ENCODE results near the gene CHMP1A.
"Not testable (repeated sequence)": the region's sequence is repeated elsewhere in the genome, so short reads cannot be mapped to it uniquely, and the experiment has no call there.

Gene CHMP1A

DNA sequence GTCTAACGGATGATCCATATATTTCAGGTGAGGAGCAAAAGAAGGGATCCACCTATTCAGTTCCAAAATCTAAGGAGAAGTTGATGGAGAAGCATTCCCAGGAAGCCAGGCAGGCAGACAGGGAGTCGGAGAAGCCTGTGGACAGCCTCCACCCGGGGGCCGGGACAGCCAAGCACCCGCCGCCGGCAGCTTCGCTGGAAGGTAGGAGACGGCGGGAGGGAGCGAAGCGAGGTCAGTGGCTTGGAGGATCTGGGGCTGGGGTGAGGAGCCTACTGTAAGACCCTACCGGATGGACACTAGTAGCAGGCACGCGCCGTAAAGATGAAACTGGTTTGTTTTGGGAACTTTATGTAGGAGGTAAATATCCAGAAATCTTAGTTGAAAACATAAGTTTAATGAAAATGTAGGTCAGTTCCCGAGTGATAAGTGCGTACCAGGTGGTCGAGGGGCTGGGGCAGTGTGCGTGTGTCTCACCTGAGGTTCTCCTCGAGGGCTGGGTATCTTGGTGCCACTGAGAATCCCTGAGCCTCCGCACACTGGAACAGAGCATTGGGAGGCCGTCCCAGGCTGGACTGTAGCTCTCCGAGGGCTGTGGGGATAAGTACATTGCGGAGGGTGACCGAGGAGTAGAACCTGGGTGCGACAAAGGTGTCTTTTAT, 842 bp upstream of the CHMP1A start:
- no peak for DNase-seq

DNA sequence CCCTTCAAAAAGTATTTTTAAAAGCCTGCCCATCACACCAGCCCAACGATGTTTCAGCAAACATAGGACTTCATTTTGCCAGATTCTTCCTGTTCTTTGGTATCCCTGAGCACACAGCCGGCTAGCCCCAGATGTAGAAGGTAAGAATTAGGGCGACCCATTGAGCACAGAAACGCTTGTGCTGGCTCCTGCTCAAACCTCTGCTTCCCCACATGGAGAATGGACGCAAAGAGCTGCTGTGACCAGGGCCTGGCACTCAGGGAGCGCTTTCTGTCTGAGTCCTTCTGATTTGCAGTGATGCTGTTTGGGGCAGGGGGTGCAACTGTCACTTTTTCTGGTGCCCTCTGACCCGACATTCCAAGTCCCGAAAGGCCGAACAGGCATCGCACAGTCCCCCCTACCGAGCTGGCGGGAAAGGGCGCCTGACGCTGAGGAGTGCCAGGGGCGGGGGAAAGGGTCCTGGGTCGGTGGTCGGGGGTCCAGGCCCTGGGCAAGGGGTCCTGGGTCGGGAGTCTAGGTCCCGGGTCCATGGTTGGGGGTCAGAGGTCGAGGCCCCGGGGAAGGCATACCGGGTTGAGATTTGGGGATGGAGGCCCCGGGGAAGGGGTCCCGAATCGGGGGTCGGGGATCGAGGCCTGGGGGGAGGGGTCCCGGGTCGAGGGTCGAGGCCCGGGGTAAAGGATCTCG, 930 bp downstream of the CHMP1A start:
- no peak for DNase-seq

DNA sequence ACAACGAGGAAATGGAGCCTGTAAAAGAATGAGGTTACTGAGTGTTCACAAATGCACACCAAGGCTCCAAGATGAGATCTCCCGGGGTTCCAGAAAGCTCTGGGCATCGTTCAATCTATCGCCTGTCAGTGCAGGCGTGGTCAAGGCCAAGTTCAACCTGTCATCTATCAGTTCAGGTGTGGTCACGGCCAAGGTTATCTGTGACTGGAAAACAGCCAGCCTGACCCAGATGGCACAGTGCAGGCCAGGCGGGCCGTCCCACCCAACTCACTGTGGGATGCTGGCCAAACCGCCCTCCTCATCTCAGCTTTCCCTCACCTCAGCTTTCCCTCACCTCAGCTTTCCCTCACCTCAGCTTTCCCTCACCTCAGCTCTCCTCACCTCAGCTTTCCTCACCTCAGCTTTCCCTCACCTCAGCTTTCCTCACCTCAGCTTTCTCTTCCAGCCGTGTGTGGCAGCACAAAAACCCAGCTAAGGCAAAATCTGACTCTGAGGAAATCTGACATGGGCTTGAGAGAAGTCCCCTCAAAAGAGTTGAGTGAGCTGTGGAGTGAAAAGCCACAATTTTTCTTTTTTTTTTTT, 2.4 kb downstream of the CHMP1A start:
- no peak for DNase-seq

DNA sequence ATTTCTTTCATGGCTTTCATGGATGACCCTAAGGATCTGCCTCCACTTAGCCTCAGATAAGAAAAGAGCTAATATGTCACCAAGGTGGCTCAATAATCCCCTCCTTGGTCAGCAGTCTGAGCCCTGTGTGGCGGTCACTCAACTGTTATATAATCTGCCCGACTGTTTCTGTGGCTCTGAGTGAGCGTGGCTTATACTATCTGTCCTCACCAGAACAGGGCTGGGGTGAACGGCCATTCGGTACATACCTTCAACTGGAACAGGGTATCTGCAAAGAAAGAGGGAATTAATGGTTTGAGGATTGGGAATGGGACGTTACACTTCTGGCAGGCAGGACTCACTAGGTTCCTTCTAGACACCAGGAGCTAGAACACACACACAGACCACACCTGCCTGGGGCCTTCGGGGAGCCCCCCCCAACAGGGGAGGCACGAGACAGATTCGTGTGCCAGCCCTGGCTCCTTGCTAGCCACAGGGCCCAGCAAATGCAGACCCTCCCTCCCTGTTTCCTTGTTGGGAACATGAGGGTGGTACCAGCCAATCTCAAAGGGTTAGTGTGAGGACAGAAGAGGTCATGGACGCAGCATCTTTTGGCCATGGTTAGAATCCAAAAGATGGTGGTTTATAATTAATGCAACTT, 3.7 kb downstream of the CHMP1A start:
- no peak for DNase-seq

DNA sequence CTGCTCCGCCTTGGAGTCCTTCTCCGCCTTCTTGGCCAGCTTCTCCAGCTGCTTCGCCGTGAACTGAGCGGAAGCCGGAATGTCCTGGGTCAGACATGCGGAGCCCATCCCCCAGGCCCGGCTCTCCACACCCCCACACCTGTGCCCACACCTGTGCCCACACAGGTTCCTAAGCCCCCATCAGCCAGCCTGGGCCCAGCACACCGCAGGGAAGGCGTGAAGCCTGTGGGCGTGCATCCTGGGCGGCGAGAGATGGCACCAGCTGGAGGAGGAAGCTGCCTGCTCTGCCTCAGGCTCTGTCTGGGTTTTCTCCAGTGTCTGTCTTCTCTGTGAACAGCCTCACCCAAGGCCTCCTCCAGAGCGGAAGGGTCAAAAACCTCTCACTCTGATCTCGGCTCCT, 5.9 kb downstream of the CHMP1A start:
- no peak for DNase-seq

DNA sequence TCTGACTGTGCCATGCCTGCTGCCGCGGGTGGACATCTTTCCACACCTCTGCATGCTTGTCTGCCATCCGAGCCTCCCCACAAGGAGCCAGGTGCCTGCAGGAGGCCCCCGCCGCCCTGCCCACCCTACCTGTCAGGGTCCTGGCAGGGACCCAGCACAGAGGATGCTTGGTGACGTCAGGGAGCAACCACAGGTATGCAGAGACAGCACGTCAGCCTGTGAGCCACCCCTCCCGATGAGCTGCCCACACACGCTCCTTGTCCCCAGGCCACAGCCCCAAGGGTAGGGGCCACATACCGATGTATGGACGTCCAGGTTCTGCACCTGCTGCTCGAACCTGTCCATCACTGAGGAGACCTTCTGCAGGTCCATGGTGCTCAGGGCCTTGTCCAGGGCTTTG, 10.6 kb downstream of the CHMP1A start:
- DNase-seq: no peak

DNA sequence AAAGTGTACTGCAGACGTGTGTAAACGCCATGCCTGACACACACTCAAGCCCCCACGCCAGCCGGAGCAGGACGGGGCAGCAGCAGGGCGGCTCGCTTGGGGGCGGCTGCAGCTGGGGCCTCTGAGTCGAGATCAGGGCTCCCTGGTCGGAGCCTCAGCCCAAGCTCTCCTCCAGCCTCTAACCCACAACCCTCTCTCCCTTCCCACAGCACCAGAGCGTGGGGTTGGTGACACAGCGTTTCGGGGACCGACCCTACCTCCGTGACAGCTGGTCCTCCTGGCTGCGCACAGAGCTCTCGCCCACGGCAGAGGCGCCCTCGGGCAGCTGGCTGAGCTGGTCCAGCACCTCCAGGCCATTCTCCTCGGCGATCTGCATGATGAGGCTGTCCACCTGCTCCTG, 11.2 kb downstream of the CHMP1A start:
- no peak for DNase-seq

DNA sequence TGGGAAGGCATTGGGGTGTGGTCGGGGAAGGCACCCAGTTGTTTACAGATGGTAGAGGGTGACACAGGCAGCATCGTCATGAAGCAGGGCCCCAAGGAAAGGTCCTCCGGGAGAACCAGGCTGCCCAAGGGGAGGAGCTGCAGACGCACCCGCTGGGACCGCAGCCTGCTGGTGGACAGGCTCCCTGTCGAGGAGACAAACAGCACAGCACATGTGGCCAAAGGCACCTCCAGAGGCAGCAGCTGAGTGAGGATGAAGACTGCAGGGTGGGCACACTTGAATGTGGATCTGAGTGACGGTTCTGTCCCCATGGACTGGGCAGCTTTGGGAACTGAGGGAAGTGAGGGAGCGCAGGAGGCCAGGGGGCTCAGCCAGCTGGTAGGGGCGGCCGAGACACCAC, 12.4 kb downstream of the CHMP1A start:
- no peak for DNase-seq

DNA sequence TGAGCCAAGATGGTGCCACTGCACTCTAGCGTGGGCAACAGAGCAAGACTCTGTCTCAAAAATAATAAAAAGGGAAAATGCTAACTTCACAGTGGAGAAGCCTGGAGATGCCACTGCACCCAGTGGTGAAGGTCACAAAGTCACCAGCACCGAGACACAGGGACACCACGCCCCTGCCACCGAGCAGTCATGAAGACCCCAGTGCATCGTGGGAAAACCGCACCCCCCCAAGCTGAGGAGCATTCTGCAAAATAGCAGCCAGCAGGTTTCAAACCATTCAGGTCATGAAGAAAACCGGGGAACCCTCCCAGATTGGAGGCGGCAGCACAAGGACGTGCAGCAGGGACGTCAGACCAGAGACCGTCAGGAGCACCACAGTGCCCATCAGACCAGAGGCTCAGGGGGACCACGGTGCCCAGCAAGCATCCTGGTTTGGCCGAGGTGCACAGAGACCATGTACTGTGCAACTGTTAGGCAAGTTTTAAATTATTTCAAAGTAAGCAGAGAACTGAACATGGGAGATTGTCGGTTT, 13.7 kb downstream of the CHMP1A start:
- no peak for DNase-seq

DNA sequence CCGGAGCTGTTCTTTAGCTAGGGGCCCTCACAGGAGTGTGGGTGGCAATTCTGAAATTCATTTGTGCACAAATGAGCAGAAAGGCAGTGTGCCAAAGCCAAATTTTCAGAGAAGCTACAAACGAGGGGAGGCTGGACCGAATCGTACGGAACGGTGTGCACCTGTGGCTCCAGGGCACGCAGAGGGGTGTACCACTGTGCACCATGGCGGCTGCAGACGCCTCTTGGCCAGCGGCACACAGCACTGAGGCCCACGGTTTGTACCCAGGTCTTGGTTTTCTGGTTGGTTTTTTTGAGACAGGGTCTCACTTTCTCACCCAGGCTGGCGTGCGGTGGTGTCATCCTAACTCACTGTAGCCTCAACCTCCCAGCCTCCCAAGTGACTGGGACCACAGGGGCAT, 14.9 kb downstream of the CHMP1A start:
- DNase-seq: no peak

DNA sequence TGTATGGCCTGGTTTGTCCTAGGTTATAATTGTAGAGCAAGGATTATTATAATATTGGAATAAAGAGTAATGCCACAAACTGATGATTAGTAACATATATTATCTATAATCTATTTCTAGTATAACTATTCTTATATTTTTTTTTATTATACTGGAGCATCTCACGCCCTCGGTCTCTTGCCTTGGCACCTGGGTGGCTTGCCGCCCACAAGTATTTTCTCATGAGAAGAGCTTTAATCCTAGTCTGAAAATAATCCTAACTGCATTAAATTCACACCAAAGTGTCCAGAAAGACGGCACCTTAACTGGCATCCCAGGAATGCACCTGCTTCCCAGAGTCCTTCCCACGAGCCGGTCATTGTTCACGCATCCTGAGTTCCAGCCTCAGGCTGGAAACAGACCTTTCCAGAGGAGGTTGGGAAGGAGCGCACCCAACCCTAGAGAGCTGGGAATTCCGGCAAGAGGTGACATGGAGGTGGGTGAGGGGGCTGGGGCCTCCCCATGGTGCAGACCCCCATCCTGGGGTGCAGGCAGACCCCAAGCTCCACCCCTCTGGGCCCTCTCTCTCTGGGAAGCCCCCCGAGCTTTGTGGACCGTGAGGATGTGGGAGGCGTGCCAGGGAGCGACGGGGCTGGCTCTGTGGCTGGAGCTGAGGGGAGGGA, 15.9 kb downstream of the CHMP1A start:
- no peak for DNase-seq

DNA sequence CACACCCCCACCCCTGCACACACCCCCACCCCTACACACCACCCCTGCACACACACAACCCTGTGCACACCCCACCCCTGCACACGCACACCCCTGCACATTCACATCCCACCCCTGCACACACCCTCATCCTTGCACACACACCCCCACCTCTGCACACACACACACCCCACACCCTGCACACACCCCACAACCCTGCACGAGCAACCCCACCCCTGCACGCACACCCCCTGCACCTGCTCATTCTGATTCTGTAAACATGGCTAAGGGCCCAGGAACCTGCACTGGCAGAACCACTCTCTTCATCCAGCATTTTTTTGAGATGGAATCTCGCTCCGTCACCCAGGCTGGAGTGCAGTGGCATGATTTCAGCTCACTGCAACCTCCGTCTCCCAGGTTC, 18.1 kb downstream of the CHMP1A start:
- DNase-seq: no peak

DNA sequence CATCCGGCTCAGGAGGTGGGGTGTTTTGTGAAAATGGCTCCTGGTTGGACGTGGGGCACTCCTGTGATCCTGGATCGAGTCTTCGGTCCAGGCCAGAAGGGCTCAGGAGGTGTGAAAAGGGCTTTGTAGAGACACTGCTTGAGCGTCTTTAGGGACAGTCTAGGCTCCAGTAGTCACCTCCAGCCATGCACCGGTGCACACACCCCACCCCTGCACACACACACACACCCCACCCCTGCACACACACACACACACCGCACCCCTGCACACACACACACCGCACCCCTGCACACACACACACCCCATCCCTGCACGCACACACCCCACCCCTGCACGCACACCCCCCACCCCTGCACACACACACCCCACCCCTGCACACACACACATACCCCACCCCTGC, 19.1 kb downstream of the CHMP1A start:
- DNase-seq: no peak

DNA sequence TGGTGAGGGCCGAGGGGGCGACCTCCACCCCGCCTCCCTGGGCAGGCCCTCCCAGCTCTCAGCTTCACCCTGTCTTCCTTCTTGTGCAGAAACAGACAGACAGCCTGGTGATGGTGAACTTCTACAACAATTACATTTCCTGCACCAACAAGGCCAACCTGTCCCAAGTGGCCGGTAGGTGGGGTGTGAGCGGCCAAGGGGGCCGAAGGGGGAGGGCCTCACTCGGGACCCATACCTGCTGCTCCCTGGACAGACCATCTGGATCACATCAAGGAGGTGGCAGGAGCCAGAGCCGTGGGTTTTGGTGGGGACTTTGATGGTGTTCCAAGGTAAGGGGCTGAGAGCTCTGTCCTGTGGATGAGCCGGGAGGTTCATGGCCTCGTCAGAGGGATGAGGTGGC, 20.1 kb downstream of the CHMP1A start:
- DNase-seq: no peak

DNA sequence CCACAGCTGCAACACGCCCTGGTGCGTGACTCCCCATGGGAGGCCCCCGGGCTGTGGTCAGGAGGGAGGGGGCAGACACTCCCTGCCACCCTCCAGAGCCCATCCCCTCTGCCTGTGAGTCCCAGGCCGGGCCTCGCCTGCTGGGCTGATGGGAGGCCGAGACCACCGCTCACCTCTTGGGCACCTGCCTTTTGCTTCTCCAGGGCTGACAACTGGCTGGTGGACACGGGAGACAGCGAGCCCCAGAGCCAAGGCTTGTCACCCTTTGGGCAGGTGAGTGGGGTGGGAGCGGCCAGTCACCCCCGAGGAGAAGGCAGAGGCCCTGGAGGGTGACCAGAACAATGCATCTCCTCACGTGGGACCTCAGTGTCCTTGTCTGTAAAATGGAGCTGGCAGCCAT, 20.8 kb downstream of the CHMP1A start:
- no peak for DNase-seq

DNA sequence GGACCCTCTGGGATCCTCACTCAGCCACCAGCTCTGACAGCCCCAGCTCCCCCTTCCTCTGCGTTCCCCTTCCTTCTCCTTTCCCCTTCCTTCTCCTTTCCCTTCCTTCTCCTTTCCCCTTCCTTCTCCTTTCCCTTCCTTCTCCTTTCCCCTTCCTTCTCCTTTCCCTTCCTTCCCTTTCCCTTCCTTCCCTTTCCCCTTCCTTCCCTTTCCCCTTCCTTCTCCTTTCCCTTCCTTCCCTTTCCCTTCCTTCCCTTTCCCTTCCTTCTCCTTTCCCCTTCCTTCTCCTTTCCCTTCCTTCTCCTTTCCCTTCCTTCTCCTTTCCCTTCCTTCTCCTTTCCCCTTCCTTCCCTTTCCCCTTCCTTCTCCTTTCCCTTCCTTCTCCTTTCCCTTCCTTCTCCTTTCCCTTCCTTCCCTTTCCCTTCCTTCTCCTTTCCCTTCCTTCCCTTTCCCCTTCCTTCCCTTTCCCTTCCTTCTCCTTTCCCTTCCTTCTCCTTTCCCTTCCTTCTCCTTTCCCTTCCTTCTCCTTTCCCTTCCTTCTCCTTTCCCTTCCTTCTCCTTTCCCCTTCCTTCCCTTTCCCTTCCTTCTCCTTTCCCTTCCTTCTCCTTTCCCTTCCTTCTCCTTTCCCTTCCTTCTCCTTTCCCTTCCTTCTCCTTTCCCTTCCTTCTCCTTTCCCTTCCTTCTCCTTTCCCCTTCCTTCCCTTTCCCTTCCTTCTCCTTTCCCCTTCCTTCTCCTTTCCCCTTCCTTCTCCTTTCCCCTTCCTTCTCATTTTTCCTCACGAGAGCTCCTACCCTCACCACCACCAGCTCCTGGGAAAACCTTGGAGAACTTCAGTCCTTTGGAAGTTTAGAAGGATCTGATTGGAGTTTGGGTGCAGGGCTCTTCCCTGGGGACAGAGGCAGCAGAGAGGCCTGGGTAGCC, 22.8 kb downstream of the CHMP1A start:
- not testable (repeated sequence) for DNase-seq

DNA sequence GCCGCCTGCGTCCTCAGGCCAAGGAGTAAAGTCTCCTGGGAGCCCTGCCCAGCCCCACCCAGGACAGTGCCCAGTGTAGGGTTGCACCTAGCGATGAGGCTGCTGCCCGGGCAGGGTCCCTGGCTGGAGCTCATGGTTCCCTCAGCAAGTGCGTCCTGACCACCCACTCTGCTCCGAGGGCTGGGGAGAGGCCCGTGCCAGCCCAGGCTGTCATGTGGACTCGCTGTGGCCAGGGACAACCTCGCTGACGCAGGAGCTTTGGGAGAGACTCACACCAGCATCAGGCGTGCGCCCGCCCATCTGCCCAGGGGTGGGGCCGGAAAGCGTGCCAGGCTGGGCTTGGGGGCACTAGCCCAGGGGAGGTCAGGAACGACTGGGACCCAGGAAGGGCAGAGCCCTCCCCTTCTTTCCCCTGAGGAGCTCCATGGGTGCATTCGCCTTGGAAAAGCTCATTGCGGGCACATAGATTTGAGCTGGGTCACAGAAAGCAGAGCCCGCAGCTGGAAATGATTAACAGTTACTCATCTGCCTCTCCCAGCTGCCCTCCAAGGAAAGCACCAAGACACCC, 24.4 kb downstream of the CHMP1A start:
- DNase-seq: peak; percentile 24

DNA sequence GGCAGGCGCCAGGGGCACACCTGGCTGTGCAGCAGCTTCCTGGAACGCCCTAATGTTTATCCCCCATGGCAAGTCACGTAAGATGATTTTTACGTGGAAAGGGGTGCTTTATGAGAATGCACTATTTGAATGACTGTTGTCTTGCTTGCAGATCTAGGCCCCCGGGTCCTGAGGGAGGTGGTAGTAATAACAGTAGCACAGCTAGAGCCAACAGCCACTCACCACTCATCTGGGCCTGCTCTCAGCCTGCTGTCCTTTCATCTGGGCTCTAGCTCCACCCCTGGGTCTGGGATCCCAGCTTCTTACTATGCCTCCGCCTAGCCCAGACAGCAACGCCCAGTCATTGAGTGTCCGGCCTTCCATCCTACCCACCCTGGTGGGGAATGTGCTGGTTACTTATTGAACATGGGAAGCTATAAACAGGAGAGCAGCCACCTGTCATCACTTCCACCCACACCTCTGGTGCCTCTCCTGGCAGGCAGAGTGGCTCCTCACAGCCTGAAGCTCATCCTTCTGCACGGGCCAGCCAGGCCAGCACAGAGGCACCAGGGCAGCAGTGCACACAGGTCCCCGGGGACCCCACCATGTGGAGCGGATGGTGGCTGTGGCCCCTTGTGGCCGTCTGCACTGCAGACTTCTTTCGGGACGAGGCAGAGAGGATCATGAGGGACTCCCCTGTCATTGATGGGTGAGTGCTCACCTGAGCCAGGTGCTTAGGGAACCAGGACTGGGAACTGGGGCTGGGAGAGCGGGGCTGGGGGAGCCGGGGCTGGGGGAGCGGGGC, 27.5 kb downstream of the CHMP1A start:
- no peak for DNase-seq

DNA sequence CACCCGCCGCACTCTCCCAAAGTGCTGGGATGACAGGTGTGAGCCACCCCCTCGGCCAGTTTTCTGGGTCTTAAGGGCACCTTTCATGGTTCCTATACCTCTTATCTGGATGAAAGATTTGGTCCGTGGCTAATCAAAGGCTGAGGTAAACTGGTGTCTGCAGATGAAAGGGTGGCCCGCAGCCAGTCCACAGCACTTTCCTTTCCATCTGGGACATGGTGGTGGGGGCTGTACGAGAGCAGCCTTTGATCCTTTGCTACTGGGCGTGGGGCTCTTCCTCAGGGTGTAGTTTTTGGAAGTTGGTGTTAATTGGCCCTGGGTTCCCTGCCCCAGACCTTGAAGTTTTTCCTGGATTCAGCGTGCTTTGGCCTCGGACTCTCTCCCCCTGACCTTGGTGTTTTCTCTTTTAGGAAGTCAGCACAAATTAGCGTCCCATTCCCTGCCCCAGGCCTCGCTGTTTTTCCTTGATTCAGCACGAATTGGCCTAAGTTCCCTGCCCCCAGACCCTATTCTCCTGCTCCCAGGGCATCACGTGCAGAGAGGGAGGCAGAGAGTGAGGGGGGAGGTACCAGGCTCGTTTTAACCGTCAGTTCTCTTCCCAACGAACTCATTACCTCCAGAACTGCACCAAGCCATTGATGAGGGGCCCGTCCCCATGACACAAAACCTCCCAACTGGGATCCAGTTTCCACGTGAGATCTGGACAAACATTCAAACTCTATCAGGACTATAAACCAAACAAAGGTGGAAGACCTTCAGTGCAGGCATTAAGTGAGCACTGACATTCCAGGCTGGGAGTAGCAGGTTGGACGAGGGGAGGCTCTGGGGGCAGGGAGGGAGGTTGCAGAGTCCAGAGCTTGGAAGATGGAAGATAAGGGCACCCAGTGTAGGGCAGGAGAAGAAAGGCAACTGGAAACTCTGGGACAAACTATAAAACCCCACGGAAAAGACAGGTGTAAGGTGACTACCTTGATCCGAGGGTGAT, 32.4 kb downstream of the CHMP1A start:
- no peak for DNase-seq
